Muscle of leg (tissue), 11 donors: ENCODE results near the gene HBA1. TPM values are rescaled to one million over a fixed set of nuclear protein-coding genes. Genes with fewer than 3 reads are reported as not detected.
"Not testable (repeated sequence)": the region's sequence is repeated elsewhere in the genome, so short reads cannot be mapped to it uniquely, and the experiment has no call there.

ENCODE experiments used
- DNase-seq: peaks from one replicate; pipeline ENCODE4 v3.0.0; 2013
- H3K27ac ChIP-seq: one replicate; pipeline ENCODE4 v1.5.1; 2013; ENCODE audit warnings: mild to moderate bottlenecking, low read length, control low read depth
- H3K27me3 ChIP-seq: one replicate; pipeline ENCODE4 v1.6.1; 2013; ENCODE audit warnings: low read length; ENCODE audit not compliant: control insufficient read depth, insufficient read depth
- H3K36me3 ChIP-seq: one replicate; pipeline ENCODE4 v1.6.1; 2013; ENCODE audit warnings: low read length; ENCODE audit not compliant: control insufficient read depth, insufficient read depth
- H3K4me1 ChIP-seq: one replicate; pipeline ENCODE4 v1.6.1; 2013; ENCODE audit warnings: low read length; ENCODE audit not compliant: control insufficient read depth, insufficient read depth
- H3K4me3 ChIP-seq: one replicate; pipeline ENCODE4 v1.5.1; 2013; ENCODE audit warnings: low read length, control low read depth
- H3K9me3 ChIP-seq: replicated peaks from 2 replicates; pipeline ENCODE4 v1.6.1; 2013; ENCODE audit warnings: low read depth, low read length; ENCODE audit not compliant: control insufficient read depth
- WGBS: methylation state at CpG from one replicate; pipeline ENCODE4 v1.1.5; 2013; ENCODE audit warnings: missing lambda C conversion rate; ENCODE audit not compliant: insufficient coverage; 5-methylcytosine and 5-hydroxymethylcytosine counted together
- polyA plus RNA-seq, 8 donors: library from polyadenylated mRNA; unstranded; fragments of 120-200 nt; gene quantifications; one replicate each; pipeline versions ENCODE4 v1.2.1 to v1.2.3, GENCODE V29; 2013; ENCODE audit warnings: inconsistent platforms in 1 of 8, low replicate concordance in 1 of 8; ENCODE audit not compliant: insufficient read length in 8 of 8, insufficient read depth in 1 of 8
- total RNA-seq: library from RNA; stranded (reverse); fragments of 120-200 nt; gene quantifications from one replicate; pipeline ENCODE4 v1.2.4, GENCODE V29; 2013

The HBA1 gene
- total and polyA plus RNA-seq, 9 donors = 387 to 7,147 (median 3,478) TPM

GRCh38 chr16:153550-154216 lies 22.8 kb upstream of the HBA1 start:
- H3K27me3 ChIP-seq = peaks cover 45% of the 10 kb centered on the region
- not testable (repeated sequence) for H3K4me1 ChIP-seq, H3K36me3 ChIP-seq, H3K9me3 ChIP-seq, DNase-seq, H3K4me3 ChIP-seq, H3K27ac ChIP-seq
- WGBS = no CpG with 5 or more reads among the region's 74 CpGs

- under 1% methylated on average over 32 of the region's 59 CpGs for WGBS
- Histone ChIP-seq H3K4me3 (peak overlapping the region; percentile 53), H3K36me3 (no peaks in the 10 kb centered on the region), H3K4me1 (peaks cover 10% of the 10 kb centered on the region), H3K27me3 (peaks cover 43% of the 10 kb centered on the region), H3K27ac (no peak overlapping the region), H3K9me3 (no peaks in the 10 kb centered on the region)
- DNase-seq = peak; percentile 75
Observed at GRCh38 chr16:154217-155030, 22.1 kb upstream of the HBA1 start.

- Histone ChIP-seq H3K4me1 (peaks cover 10% of the 10 kb centered on the region), H3K27ac (no peak overlapping the region), H3K4me3 (no peak overlapping the region), H3K9me3 (no peaks in the 10 kb centered on the region), H3K36me3 (no peaks in the 10 kb centered on the region), H3K27me3 (peaks cover 44% of the 10 kb centered on the region)
- DNase-seq = no peak
- 43% methylated on average over 1 of the region's 7 CpGs for WGBS
Observed at GRCh38 chr16:155031-155398, 21.5 kb upstream of the HBA1 start.

GRCh38 chr16:159136-159849 lies 17.2 kb upstream of the HBA1 start:
- H3K4me3 ChIP-seq = no peak overlapping the region
- WGBS = 37% methylated on average over 6 of the region's 6 CpGs
- H3K9me3 ChIP-seq = no peaks in the 10 kb centered on the region
- no peaks in the 10 kb centered on the region for H3K36me3 ChIP-seq
- peaks cover 53% of the 10 kb centered on the region for H3K27me3 ChIP-seq
- DNase-seq = no peak
- peaks cover 8% of the 10 kb centered on the region for H3K4me1 ChIP-seq
- H3K27ac ChIP-seq = no peak overlapping the region

GRCh38 chr16:160242-160641 lies 16.2 kb upstream of the HBA1 start:
- 80% methylated on average over 1 of the region's 20 CpGs for WGBS
- H3K9me3 ChIP-seq, DNase-seq, H3K36me3 ChIP-seq, H3K4me1 ChIP-seq, H3K4me3 ChIP-seq, H3K27ac ChIP-seq: not testable (repeated sequence)
- peaks cover 49% of the 10 kb centered on the region for H3K27me3 ChIP-seq

GRCh38 chr16:160691-161190 lies 15.7 kb upstream of the HBA1 start:
- peaks cover 50% of the 10 kb centered on the region for H3K27me3 ChIP-seq
- H3K27ac ChIP-seq = no peak overlapping the region
- H3K4me3 ChIP-seq = no peak overlapping the region
- 48% methylated on average over 13 of the region's 18 CpGs for WGBS
- DNase-seq = no peak
- H3K4me1 ChIP-seq = peaks cover 8% of the 10 kb centered on the region
- no peaks in the 10 kb centered on the region for H3K9me3 ChIP-seq
- H3K36me3 ChIP-seq = no peaks in the 10 kb centered on the region

- no peaks in the 10 kb centered on the region for H3K36me3 ChIP-seq
- no peak for DNase-seq
- no peak overlapping the region for H3K27ac ChIP-seq
- no peaks in the 10 kb centered on the region for H3K9me3 ChIP-seq
- H3K27me3 ChIP-seq = peaks cover 55% of the 10 kb centered on the region
- 93% methylated on average over 4 of the region's 13 CpGs for WGBS
- peaks cover 17% of the 10 kb centered on the region for H3K4me1 ChIP-seq
- H3K4me3 ChIP-seq = no peak overlapping the region
Observed at GRCh38 chr16:162271-162991, 14.0 kb upstream of the HBA1 start.

- Histone ChIP-seq H3K4me1 (peaks cover 17% of the 10 kb centered on the region), H3K27me3 (peaks cover 59% of the 10 kb centered on the region)
- not testable (repeated sequence) for H3K36me3 ChIP-seq, H3K27ac ChIP-seq, H3K4me3 ChIP-seq, H3K9me3 ChIP-seq, DNase-seq
- WGBS = 76% methylated on average over 4 of the region's 10 CpGs
Observed at GRCh38 chr16:163139-163538, 13.3 kb upstream of the HBA1 start.

GRCh38 chr16:163696-164095 lies 12.8 kb upstream of the HBA1 start:
- not testable (repeated sequence) for H3K4me3 ChIP-seq, H3K36me3 ChIP-seq, H3K27ac ChIP-seq, DNase-seq, H3K9me3 ChIP-seq
- Histone ChIP-seq H3K27me3 (peaks cover 62% of the 10 kb centered on the region), H3K4me1 (peaks cover 17% of the 10 kb centered on the region)
- WGBS = no CpG with 5 or more reads among the region's 3 CpGs
